Hepatocyte (in vitro differentiated cells): Measurements from ENCODE around the gene EIF4G3. TPM values are rescaled to one million over a fixed set of nuclear protein-coding genes. Genes with fewer than 3 reads are reported as not detected.
"Not testable (repeated sequence)": the region's sequence is repeated elsewhere in the genome, so short reads cannot be mapped to it uniquely, and the experiment has no call there.

ENCODE experiments used
- DNase-seq: peaks from one replicate; pipeline ENCODE4 v3.0.0-alpha.2; 2016; ENCODE audit warnings: low spot score
- H2AFZ ChIP-seq: fragments of 200-600 bp; sonication (generic); 2 replicates; pipeline ENCODE4 v1.6.0; 2016; ENCODE audit warnings: antibody characterized with exemption, mild to moderate bottlenecking
- H3K27ac ChIP-seq: fragments of 200-600 bp; sonication (generic); 2 replicates; pipeline ENCODE4 v1.5.1; 2016; ENCODE audit warnings: mild to moderate bottlenecking
- H3K27me3 ChIP-seq: fragments of 200-600 bp; sonication (generic); 2 replicates; pipeline ENCODE4 v1.6.1; 2016
- H3K36me3 ChIP-seq: fragments of 200-600 bp; sonication (generic); replicated peaks from 2 replicates; pipeline ENCODE4 v1.5.1; 2016; ENCODE audit warnings: low read depth; ENCODE audit not compliant: insufficient read depth
- H3K4me1 ChIP-seq: fragments of 200-600 bp; sonication (generic); 2 replicates; pipeline ENCODE4 v1.5.1; 2016; ENCODE audit warnings: mild to moderate bottlenecking, moderate library complexity; ENCODE audit not compliant: insufficient read depth
- H3K4me2 ChIP-seq: fragments of 200-600 bp; sonication (generic); 2 replicates; pipeline ENCODE4 v1.6.0; 2016
- H3K4me3 ChIP-seq: fragments of 200-600 bp; sonication (generic); 2 replicates; pipeline ENCODE4 v1.5.1; 2016; ENCODE audit warnings: mild to moderate bottlenecking
- H3K79me2 ChIP-seq: fragments of 200-600 bp; sonication (generic); 2 replicates; pipeline ENCODE4 v1.6.0; 2017; ENCODE audit warnings: mild to moderate bottlenecking
- H3K9me2 ChIP-seq: fragments of 200-600 bp; sonication (generic); replicated peaks from 2 replicates; pipeline ENCODE4 v1.6.0; 2017; ENCODE audit warnings: mild to moderate bottlenecking; ENCODE audit not compliant: insufficient read depth
- H3K9me3 ChIP-seq: fragments of 200-600 bp; sonication (generic); 2 replicates; pipeline ENCODE4 v1.5.1; 2016; ENCODE audit warnings: low read depth, mild to moderate bottlenecking
- H4K20me1 ChIP-seq: fragments of 200-600 bp; sonication (generic); 2 replicates; pipeline ENCODE4 v1.6.0; 2016; ENCODE audit warnings: mild to moderate bottlenecking; ENCODE audit not compliant: insufficient read depth, poor library complexity, severe bottlenecking
- EZH2 ChIP-seq: fragments of 200-600 bp; sonication (generic); IDR thresholded peaks from 2 replicates; pipeline ENCODE4 v1.6.1; 2016; ENCODE audit warnings: antibody characterized with exemption, mild to moderate bottlenecking, borderline replicate concordance
- EZH2phosphoT487 ChIP-seq: fragments of 200-600 bp; sonication (generic); IDR thresholded peaks from one replicate; pipeline ENCODE4 v1.6.1; 2018; ENCODE audit warnings: antibody characterized with exemption, mild to moderate bottlenecking, low read depth, moderate library complexity; ENCODE audit not compliant: unreplicated experiment, severe bottlenecking
- WGBS: methylation state at CpG from one replicate; pipeline ENCODE4 v1.1.6; 2016; ENCODE audit warnings: low lambda C conversion rate; ENCODE audit errors: missing lambda C conversion rate; 5-methylcytosine and 5-hydroxymethylcytosine counted together
- polyA plus RNA-seq: library from polyadenylated mRNA; unstranded; fragments of >200 nt; fragmentation: Nextera tagmentation; extraction: Ambion mirVana; gene quantifications from 2 replicates; pipeline ENCODE4 v1.2.1, GENCODE V29; 2016
- total RNA-seq: library from RNA; depleted of rRNA; stranded (reverse); fragments of >200 nt; gene quantifications from 2 replicates; pipeline ENCODE4 v1.2.3, GENCODE V29; 2014
- TF ChIP-seq, protein P1 (sequence below): fragments of 200-600 bp; sonication (generic); IDR thresholded peaks from 2 replicates; pipeline ENCODE4 v1.5.1; 2016; ENCODE audit warnings: antibody characterized with exemption, mild to moderate bottlenecking; ENCODE audit not compliant: poor library complexity

The EIF4G3 gene
- total and polyA plus RNA-seq, 2 experiments from 2014 or later: 33.4 to 42.2 TPM

DNA sequence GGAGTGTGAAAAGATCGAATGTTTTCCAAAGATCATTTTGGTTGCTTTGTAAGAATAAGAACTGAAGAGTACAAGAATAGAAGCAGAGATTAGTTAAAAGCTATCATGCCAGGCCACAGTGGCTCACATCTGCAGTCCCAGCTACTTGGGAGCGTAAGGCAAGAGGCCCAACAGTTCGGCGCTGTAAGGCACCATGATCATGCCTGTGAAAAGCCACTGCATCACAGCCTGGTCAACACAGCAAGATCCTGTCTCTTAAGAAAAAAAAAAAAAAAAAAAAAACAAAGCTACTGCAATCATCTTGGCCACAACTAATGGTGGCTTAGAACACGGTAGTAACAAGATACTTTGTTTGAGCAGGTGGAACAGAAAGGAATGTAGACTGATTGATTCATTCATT is 116.2 kb downstream of the EIF4G3 start:
- Histone ChIP-seq H3K4me1 (no peaks in the 10 kb centered on the region), H3K9me2 (no peaks in the 10 kb centered on the region), H3K4me3 (no peak overlapping the region), H3K27ac (no peak overlapping the region), H3K9me3 (no peaks in the 10 kb centered on the region), H3K36me3 (no peaks in the 10 kb centered on the region), H3K27me3 (no peaks in the 10 kb centered on the region), H4K20me1 (no peaks in the 10 kb centered on the region), H3K4me2 (no peak overlapping the region), H2AFZ (no peak overlapping the region), H3K79me2 (peaks cover 18% of the 10 kb centered on the region)
- TF ChIP-seq EZH2phosphoT487: no peak
- no peak for TF ChIP-seq EZH2
- TF ChIP-seq, protein P1, sequence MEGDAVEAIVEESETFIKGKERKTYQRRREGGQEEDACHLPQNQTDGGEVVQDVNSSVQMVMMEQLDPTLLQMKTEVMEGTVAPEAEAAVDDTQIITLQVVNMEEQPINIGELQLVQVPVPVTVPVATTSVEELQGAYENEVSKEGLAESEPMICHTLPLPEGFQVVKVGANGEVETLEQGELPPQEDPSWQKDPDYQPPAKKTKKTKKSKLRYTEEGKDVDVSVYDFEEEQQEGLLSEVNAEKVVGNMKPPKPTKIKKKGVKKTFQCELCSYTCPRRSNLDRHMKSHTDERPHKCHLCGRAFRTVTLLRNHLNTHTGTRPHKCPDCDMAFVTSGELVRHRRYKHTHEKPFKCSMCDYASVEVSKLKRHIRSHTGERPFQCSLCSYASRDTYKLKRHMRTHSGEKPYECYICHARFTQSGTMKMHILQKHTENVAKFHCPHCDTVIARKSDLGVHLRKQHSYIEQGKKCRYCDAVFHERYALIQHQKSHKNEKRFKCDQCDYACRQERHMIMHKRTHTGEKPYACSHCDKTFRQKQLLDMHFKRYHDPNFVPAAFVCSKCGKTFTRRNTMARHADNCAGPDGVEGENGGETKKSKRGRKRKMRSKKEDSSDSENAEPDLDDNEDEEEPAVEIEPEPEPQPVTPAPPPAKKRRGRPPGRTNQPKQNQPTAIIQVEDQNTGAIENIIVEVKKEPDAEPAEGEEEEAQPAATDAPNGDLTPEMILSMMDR: no peak
- DNase-seq: no peak
- whole genome bisulfite sequencing: 95% methylated on average over 5 of the region's 5 CpGs

DNA sequence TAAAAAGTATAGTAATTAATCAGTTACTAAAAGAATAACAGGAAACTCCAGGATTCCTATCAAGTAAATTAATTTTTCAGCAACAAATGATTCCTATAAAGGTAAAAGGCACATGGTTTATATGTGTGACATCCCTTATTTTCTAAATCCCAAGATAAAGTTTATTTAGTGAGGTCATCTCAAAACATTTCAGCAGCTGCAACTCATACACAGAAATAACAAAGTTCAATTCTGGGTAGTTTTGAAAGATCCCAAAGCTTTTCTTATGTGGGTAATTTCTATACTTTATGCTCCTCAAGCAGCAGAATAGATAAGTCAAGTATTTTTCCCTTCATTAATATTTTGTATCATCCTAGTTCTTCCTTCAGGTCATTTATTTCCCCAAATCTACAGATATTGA is 117.7 kb downstream of the EIF4G3 start:
- H3K4me1 ChIP-seq: no peaks in the 10 kb centered on the region
- H3K9me3 ChIP-seq: no peaks in the 10 kb centered on the region
- H3K4me3 ChIP-seq: no peak overlapping the region
- H3K27ac ChIP-seq: no peak overlapping the region
- H4K20me1 ChIP-seq: no peaks in the 10 kb centered on the region
- H3K9me2 ChIP-seq: no peaks in the 10 kb centered on the region
- no peak for TF ChIP-seq EZH2phosphoT487
- no peak for TF ChIP-seq EZH2
- TF ChIP-seq, protein P1: no peak
- H2AFZ ChIP-seq: no peak overlapping the region
- no peak overlapping the region for H3K4me2 ChIP-seq
- no peaks in the 10 kb centered on the region for H3K27me3 ChIP-seq
- no peaks in the 10 kb centered on the region for H3K36me3 ChIP-seq
- peaks cover 19% of the 10 kb centered on the region for H3K79me2 ChIP-seq
- DNase-seq: no peak

DNA sequence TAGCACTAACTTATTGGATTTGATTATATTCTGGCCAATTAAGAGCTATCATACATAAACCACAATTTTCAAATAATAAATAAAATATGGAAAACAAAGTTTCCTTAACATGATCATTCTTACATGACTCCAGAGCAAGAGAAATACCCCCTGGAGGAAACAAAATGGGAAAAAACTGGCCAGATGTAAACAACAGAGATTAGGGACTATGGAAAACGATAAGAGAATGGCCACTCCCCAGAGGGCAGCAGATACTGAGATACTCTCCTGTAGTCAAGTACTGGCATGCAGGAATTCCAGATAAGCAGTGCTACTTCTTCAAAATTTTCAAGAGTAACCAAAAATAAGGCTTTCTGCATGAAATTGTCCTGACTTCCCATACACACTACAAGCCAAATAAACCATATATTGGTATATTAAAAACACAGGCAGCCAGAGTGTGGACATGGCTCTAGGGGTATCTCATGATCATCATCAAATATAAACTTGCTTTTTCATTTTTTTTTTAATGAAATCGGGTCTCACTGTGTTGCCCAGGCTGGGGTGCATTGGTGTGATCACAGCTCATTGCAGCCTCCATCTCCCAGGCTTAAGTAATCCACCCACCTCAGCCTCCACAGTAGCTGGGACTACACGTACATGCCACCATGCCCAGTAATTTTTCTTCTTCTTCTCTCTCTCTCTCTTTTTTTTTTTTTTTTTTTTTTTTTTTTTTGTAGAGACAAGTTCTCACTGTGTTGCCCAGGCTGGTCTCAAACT is 118.5 kb downstream of the EIF4G3 start:
- no peak overlapping the region for H2AFZ ChIP-seq
- TF ChIP-seq EZH2phosphoT487 (no peak), EZH2 (no peak)
- no peaks in the 10 kb centered on the region for H3K36me3 ChIP-seq
- no peak overlapping the region for H3K27ac ChIP-seq
- H3K27me3 ChIP-seq: no peaks in the 10 kb centered on the region
- no peaks in the 10 kb centered on the region for H3K4me1 ChIP-seq
- WGBS: 66% methylated on average over 3 of the region's 3 CpGs
- no peak overlapping the region for H3K4me2 ChIP-seq
- no peak overlapping the region for H3K4me3 ChIP-seq
- H4K20me1 ChIP-seq: no peaks in the 10 kb centered on the region
- no peaks in the 10 kb centered on the region for H3K9me3 ChIP-seq
- no peak for DNase-seq
- no peaks in the 10 kb centered on the region for H3K9me2 ChIP-seq
- H3K79me2 ChIP-seq: peaks cover 19% of the 10 kb centered on the region

DNA sequence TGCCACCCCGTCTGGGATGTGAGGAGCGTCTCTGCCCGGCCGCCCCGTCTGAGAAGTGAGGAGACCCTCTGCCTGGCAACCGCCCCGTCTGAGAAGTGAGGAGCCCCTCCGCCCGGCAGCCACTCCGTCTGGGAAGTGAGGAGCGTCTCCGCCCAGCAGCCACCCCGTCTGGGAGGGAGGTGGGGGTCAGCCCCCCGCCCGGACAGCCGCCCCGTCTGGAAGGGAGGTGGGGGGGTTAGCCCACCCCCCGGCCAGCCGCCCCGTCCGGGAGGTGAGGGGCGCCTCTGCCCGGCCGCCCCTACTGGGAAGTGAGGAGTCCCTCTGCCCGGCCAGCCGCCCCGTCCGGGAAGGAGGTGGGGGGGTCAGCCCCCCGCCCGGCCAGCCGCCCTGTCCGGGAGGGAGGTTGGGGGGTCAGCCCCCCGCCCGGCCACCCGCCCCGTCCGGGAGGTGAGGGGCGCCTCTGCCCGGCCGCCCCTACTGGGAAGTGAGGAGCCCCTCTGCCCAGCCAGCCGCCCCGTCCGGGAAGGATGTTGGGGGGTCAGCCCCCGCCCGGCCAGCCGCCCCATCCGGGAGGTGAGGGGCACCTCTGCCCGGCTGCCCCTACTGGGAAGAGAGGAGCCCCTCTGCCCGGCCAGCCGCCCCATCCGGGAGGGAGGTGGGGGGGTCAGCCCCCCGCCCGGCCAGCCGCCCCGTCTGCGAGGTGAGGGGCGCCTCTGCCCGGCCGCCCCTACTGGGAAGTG is 123.3 kb downstream of the EIF4G3 start:
- WGBS: no CpG with 5 or more reads among the region's 59 CpGs
- H3K27ac ChIP-seq, H3K27me3 ChIP-seq: not testable (repeated sequence)

More for the DNA sequence above, 123.3 kb downstream of the EIF4G3 start:
- H2AFZ ChIP-seq, H3K4me1 ChIP-seq, H3K4me3 ChIP-seq, H3K9me2 ChIP-seq, H4K20me1 ChIP-seq, H3K4me2 ChIP-seq, DNase-seq, H3K36me3 ChIP-seq, H3K9me3 ChIP-seq: not testable (repeated sequence)
- peaks cover 32% of the 10 kb centered on the region for H3K79me2 ChIP-seq
